Body of pancreas (tissue), 4 donors: Measurements from ENCODE around the gene NOTCH3.

Experiments
- CTCF ChIP-seq, 7 experiments: fragments of 450-650 bp in 4 of 7; fragments of 200-600 bp in 3 of 7; sonication (generic) in 3 of 7; IDR thresholded peaks; one replicate each; pipeline ENCODE4 v1.5.1; 2016 to 2019; ENCODE audit warnings: antibody characterized with exemption in 7 of 7
- POLR2A ChIP-seq, 3 donors: fragments of 450-650 bp; IDR thresholded peaks; one replicate each; pipeline ENCODE4 v1.6.1; 2016; ENCODE audit warnings: antibody characterized with exemption in 3 of 3, mild to moderate bottlenecking in 2 of 3

- TF ChIP-seq CTCF (IDR thresholded peaks at IDR 0.05) (no peak), POLR2A (IDR thresholded peaks at IDR 0.05) (no peak)
Measured at GRCh38 chr19:15159251-15159650, 41.5 kb downstream of the NOTCH3 start.
